WI38 (cell line): ENCODE measurements around the gene COL6A5.

ENCODE experiments used
- H3K4me3 ChIP-seq: 2 replicates; pipeline ENCODE4 v1.5.1; 2011; ENCODE audit warnings: low read depth, mild to moderate bottlenecking, control low read depth, low read length
- TF ChIP-seq, protein P1 (sequence below): IDR thresholded peaks from 2 replicates; pipeline ENCODE4 v1.5.1; 2012; ENCODE audit warnings: low read depth, mild to moderate bottlenecking, control low read depth, low read length

COL6A5 gene

DNA sequence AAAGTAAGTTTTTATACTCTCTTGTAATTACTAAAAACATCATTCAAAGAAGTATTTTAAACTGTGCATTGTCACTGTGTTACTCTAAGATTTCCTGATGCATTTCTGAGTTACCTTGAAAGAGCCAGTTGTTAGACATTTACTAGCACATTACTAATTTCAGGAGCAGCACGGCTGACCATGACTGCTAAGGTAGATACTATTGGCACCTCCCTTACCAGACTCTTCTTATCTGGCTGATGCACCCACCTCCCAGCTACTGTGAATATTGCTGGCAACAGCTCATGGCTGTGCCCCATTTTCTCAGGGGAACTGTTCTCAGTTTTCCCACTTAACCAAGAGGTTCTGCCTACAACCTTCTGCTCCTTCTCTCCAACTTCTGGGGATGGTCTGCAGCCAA lies 29.4 kb downstream of the COL6A5 start:
- TF ChIP-seq, protein P1, sequence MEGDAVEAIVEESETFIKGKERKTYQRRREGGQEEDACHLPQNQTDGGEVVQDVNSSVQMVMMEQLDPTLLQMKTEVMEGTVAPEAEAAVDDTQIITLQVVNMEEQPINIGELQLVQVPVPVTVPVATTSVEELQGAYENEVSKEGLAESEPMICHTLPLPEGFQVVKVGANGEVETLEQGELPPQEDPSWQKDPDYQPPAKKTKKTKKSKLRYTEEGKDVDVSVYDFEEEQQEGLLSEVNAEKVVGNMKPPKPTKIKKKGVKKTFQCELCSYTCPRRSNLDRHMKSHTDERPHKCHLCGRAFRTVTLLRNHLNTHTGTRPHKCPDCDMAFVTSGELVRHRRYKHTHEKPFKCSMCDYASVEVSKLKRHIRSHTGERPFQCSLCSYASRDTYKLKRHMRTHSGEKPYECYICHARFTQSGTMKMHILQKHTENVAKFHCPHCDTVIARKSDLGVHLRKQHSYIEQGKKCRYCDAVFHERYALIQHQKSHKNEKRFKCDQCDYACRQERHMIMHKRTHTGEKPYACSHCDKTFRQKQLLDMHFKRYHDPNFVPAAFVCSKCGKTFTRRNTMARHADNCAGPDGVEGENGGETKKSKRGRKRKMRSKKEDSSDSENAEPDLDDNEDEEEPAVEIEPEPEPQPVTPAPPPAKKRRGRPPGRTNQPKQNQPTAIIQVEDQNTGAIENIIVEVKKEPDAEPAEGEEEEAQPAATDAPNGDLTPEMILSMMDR = no peak

DNA sequence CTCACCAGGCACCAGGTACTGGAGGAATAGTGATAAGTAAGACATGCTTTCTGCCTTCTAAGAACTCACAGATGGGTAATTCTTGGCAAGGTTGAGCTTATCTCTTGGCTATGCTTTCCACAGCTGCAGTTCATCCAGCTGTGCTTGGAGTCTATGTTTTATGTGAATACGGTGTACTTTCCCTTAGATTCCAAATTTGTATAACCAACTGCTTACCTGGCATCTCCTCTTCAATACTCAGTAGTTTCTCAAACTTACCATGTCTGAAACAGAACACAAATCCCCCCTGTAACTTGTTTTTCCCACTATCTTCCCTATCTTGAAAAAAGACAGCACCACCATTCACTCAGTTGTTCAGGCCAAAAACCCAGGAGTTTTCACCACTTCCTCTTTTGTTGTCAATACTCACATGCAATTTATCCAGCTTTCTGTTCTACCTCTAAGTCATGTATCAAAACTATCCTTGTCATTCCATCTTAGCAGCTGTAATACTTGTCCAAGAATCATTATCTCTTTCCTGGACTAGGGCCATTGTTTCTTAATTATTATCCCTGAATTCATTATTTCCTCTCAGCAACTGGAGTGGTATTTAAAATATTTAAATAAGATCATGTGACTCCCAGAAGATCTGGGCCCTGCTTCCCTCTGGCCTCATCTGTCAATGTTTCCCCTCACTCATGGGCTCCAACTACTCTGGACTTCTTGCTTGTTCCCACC lies 32.6 kb downstream of the COL6A5 start:
- TF ChIP-seq, protein P1 = no peak
- H3K4me3 ChIP-seq = no peak overlapping the region

More for the DNA sequence above, 29.4 kb downstream of the COL6A5 start:
- H3K4me3 ChIP-seq = no peak overlapping the region

DNA sequence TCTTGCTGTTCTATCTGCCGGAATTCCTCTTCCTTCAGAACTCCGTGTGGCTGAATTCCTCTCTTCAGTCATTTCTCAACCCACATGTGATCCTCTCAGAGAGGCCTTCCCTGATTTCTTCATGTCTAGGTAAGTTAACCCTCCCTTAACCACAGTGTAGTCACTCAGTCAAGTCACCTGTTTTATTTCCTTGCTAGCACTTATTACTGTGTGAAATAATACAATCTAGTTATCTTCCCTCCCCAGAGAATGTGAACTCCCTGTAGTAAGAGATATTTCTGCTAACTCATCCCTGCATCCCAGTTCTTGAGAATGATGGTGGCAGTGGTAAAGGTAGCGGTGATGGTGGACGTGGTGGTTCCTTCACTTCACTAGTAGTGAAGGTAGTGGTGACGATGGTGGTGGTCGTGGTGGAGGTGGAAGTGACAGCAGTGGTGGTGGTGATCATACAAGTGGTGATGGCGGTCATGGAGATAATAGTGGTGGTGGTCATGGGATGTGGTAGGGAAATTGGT lies 33.3 kb downstream of the COL6A5 start:
- TF ChIP-seq, protein P1 = no peak
- H3K4me3 ChIP-seq = no peak overlapping the region

DNA sequence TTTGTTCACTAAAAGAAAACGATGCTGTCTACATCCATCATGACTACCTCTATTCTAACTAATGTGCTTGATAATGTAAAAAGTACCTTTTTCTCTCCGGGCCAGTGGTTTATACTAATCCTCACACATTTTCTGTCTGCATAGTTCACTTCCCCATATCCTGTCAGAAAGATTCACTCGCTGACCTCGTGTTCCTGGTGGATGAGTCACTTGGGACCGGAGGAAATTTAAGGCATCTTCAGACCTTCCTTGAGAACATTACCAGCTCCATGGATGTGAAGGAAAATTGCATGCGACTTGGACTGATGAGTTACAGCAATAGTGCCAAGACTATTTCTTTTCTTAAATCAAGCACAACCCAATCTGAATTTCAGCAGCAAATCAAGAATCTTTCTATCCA lies 33.8 kb downstream of the COL6A5 start:
- TF ChIP-seq, protein P1 = no peak
- H3K4me3 ChIP-seq = no peak overlapping the region

DNA sequence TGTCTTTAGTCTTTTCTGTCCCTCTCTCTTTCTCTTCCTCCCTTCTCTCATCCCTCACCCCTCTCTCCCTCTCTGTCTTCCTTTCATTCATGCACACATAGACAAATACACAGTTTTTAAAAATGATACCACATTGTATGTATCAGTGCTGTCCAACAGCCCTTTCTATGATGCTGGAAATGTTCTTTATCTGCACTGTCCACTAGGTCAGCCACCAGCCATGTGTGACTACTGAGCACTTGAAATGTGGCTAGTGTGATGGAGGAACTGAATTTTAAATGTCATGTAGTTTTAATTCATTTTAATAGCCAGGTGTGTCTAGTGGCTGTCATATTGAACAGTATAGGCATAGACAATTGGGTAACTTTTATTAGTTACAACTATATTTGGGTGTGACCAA lies 34.9 kb downstream of the COL6A5 start:
- no peak overlapping the region for H3K4me3 ChIP-seq

DNA sequence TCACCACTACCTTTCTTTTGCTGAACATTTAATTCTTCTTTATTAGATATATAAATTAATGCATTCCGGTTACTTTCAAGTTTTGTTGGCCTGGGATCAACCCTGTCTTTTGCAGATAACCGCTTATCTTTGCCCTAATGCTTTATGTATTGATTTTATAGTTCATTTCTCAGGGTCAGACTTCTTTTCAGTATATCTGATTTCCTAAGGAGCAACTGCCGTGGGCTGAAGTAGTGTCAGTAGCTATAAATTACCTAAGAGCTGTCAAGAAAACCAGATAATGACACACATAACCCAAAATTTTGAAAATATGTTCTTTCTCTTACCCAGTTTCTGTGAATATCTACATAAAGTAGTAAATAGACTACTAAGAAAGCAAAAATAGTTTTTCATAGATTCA lies 38.0 kb downstream of the COL6A5 start:
- TF ChIP-seq, protein P1 = no peak
- no peak overlapping the region for H3K4me3 ChIP-seq

More for the DNA sequence above, 34.9 kb downstream of the COL6A5 start:
- TF ChIP-seq, protein P1 = no peak

DNA sequence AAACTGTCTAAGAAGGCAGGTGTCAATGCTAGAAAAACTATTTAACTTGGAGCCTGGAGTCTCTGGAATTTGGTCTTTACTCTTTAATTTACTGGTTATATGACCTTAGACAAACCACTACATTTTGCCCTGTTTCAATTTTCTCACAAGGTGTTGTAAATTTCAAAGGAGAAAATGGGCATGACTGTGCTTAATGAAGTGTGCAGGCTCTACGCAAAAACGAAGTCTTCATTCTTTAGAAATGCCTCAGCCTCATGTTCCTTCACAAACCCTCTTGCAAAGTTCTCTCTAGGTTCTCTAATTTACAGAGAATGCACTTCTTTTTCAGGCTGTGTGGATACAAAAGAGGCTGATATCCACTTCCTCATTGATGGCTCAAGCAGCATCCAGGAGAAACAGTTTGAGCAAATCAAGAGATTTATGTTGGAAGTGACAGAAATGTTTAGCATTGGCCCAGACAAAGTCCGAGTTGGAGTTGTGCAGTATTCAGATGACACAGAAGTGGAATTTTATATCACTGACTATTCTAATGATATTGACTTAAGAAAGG lies 39.1 kb downstream of the COL6A5 start:
- H3K4me3 ChIP-seq = no peak overlapping the region
- TF ChIP-seq, protein P1 = no peak
